HG02763 (cell line): Measurements from ENCODE around the gene CDH23.
"Not testable (repeated sequence)": the region's sequence is repeated elsewhere in the genome, so short reads cannot be mapped to it uniquely, and the experiment has no call there.

Experiments used
- ATAC-seq: cut with Tn5 transposase; IDR thresholded peaks from one replicate; pipeline ENCODE4 v1.9.1; 2021; ENCODE audit warnings: mild to moderate bottlenecking, moderate library complexity; ENCODE audit not compliant: unreplicated experiment

CDH23 gene

DNA sequence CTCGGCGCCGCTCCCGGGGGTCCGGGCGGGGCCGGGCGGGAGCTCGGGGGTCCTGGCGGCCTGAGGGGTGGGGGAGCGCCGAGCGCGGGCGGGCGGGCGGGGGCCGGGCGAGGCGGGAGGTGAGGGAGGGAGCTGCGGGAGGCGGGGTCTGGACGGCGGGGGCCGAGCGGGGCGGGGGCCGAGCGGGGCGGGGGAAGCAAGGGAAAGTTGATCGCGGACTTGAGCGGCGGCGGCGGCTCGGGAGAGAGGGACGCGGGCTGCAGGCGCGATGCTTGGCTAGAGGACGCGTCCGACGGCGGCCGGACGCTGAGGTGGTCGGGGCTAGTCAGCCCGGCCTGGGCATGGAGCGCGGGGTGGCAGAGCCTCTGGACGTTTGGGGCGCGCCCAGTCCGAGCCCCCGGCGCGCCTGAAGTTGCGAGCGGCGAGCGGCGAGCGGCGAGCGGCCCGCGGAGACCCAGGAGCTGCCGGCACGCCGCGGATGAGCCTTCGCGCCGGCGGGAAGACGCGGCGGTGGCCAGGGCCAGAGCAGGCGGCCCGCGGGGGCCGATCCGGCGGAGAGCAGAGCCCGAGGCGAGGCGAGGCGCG is at the start of gene CDH23:
Gene CDH23, plus strand, starts transcription at position 210 of the 585 bp plus-strand sequence. CDS start 42,912 bp downstream, outside the sequence.
- no peak for ATAC-seq

DNA sequence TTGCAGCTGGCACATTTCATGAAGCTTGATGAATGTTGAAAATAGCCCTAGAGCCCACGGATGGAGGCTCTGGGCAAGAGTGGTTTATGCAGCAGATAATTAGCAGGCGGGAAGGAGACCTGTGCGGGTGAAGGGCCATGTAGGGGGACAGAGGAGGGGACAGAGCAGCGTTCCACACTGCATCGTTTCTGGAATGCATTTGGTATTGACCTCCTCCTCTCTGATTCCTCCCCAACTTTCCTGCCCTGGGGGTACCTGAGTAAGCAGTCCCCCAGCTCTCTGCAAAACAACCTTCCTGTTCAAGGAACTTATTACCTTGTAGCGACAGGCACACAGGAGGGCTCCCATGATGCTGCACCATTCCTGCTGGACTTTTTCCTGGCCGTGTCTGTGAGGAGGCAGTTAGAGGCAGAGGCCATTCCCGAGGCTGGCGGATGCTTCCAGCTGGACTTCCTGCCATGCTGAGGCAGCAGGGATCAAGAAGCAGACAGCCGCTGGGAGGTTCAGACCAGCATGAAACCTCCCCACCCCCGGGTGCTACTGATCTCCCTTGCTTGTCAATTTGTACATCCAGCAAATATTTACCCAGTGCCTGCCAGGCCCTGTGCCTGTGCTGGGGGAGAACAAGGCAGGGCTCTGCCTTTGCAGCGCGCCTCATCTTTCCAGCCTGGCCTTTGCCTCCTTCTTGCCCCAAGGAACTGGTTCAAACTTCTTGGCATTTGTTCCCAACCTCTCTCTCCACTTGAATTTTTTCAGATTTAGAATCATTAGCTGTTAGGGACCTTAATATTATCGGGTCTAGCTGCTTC is 48.9 kb upstream of the CDH23 start:
- ATAC-seq: no peak

DNA sequence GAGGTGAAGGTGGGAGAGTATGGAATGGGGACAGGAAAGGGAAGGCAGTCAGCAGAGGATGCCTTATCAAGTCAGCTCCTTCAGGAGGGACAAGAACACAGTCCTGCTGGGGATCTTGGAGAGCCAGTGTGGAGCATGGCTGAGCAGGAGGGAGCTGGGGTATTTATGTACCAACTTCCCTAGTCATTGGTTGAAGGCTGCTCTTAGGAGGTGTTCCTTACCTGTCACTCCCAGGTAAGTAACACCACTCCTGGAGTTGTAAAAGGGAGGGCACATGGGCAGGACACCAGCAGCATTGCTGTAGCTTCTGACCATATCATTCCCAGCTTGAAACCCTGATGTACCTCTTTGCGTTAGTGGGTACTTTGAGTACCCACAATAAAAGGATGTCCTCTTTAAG is 47.9 kb upstream of the CDH23 start:
- ATAC-seq: no peak

DNA sequence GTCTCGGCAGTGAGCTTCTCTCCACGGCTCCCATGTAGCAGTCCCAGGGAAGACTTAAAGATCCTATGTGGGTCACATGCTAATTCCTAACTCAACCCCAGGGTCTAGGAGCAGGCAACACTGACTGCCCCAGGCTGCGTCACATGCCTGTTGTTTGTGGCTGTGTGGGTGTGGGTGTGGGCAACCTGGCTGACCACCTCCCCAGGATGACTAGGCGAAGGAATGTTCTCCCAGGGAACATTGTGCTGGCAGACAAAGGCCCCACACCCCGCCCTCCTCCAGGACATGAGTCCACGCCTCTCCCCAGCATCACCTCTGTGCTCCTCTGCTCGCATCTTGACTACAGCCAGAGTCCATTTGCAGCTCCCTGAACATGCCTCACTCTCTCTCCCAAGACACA is 47.3 kb upstream of the CDH23 start:
- no peak for ATAC-seq

DNA sequence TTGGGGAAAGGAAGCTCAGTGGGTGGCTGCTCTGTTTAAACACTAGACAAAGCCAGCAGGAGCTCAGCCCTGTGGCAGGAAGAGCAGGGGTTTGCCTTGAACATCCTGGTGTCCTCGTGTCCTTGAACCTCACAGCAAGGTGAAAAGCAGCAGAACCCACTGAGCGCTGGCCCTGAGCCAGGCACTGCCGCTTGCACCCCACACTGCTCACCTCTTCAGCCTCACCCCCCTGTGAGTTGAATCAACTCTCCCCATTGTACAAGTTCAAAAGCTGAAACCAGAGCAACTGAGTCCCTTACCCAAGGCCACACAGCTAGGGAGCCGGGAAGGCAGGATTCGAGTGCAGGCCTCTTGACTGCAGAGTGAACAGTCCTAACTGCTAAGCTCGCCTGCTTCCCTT is 45.6 kb upstream of the CDH23 start:
- ATAC-seq: no peak

DNA sequence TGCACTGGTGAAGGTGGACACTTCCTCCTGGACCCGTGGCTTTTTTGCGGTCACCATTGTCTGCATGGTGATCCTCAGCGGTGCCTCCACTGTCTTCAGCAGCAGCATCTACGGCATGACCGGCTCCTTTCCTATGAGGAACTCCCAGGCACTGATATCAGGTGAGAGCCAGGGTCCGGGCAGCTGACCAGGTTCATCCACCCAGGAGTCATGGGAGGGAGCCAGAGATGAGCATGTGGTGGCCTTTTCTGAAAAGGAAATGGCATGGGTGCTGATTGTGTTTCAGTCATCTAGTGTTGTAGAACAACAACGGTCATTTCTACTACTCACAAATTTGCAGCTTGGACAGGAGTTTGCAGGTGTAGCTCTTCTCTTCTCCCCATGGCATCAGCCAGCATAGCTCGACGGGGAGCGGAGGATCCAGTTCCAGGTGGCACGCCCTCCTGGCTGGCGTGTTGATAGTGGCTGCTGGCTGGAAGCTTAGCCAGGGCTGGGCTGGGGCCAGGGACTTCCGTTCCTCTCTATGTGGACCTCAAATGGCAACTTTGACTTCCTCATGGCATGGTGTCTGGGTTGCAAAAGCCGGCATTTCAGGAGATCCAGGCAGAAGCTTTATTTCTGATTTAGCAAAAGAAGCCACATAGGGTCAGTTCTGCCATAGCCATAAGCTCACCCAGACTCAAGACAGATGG is 44.9 kb upstream of the CDH23 start:
- no peak for ATAC-seq

DNA sequence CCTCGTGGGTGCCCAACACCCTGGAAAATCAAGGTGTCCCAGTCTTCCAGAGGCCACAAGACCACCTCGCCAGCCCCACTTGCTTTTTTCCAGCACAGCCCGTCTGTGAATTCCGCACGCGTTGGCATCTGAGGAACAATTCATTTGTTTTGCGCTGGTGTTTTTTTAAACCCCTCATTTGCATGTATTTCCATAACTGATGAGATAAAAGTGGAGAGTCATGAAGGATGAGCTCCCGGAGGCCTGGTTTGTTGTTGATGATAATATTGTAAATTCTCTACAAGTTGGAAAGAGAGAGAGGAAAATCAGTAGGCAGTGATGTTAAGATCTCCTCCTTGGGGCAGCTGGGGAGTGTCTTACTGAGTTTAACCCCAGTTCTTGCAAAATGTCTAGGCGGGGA is 43.1 kb upstream of the CDH23 start:
- no peak for ATAC-seq

DNA sequence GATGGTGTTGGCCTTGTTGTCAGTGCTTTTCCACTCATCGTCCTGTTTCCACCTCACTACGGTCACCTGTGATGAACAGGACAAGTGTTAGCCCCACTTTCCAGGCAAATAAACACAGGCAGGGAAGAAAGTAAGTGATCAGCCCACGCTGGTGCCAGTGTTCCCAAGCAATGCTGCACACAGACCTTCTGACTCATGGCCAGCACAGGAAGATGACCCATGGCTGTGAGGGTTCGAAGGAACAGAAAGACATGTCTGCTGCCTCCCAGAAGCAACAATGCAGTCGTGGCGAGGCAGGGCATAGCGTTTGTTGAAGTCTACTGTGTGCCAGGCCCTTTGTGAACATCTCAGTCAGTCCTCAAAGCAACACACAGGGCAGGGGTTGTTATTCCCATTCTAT is 41.9 kb upstream of the CDH23 start:
- ATAC-seq: no peak

DNA sequence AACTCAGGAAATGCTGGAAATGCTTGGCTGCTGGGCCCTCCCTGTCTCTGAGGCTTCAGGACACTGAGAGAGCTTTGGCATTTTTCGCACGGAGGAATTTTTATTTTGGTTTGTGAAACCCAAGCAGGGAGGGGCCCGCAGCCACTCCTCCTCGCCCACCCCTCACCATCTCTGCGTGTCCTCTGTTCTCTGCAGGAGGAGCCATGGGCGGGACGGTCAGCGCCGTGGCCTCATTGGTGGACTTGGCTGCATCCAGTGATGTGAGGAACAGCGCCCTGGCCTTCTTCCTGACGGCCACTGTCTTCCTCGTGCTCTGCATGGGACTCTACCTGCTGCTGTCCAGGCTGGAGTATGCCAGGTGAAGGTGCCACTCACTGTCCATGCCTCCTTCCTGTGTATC is 40.8 kb upstream of the CDH23 start:
- ATAC-seq: no peak

DNA sequence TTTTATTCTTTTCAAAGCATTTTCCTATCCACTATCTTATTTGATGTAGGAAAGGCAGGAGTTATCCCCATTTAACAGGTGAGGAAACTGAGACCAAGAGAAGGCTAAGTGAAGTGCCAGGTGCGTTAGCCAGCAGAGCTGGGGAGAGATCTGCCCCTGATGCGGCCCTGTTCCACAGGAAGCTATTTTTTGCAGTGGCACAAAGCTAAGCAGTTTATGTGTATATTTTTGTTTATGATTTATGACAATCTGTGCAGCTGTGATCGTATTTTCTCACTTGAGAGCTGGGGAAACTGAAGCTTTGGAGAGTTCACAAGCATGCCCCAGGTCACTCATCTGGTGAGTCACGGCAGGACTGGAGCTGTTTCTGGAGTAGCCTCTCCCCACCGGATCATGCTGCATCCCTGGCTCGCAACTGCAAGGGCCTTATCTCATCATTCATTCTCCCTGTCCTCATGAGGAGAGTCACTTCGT is 38.9 kb upstream of the CDH23 start:
- no peak for ATAC-seq

DNA sequence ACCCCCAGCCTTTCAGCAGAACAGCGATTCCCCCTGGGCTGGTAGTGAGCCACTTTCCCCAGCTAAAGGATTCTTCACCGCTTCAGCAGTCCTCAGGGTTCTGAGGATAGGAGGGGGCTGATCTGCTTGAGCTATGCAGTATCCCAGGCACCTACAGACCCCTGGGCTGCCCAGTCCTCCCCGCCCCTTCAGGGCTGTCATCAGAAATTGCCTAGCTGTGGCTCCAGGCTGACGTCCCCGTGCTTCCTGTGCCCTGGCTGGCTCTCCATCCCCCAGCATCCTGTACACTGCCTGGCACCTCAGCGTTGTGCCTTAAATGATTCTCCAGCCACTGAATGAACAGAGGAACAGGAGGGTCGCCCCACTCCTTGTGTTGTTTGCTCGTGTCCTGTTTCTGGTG is 38.4 kb upstream of the CDH23 start:
- no peak for ATAC-seq

DNA sequence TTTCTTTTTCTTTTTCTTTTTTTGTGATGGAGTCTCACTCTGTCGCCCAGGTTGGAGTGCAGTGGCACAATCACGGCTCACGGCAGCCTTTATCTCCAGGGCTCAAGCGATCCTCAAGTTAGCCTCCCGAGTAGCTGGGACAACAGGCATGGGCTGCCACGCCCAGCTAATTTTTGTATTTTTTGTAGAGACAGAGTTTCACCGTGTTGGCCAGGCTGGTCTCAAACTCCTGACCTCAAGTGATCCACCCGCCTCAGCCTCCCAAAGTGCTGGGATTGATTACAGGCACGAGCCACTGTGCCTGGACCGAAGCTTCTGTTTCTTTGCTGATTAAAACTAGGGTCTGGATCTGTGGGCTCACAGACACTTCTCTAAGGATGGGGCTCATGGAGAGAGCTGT is 37.8 kb upstream of the CDH23 start:
- not testable (repeated sequence) for ATAC-seq

DNA sequence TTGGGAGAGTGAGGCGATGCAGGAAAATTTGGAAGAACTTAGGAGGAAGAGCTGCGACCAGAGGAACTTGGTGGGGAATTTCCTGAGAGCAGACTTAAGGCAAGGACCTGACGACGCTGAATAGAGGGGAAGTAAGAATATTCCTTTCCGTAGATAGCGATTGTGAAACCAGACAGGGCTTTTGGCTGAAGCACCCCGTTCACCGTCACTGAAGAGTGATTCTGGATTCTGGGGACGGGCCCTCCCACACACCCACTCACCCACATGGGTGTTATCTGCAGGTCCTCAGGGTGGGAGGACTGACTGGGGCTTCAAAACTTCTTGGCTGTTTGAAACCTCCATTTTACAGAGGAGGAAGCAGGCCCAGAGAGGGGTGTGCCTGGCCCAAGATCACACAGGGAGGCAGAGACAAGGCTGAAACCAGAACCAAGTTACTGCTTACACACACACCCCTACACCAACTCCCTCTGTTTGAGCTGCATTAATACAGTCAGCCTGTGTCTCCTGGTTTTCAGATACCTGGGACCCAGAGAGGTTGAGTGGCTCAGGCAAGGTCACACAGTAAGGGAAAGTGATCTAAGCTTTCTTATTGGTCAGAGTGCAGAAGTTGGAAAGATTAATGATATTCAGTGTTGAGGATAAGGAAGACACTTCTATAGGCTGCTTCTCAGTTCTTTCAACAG is 37.2 kb upstream of the CDH23 start:
- peak; percentile 51 for ATAC-seq

DNA sequence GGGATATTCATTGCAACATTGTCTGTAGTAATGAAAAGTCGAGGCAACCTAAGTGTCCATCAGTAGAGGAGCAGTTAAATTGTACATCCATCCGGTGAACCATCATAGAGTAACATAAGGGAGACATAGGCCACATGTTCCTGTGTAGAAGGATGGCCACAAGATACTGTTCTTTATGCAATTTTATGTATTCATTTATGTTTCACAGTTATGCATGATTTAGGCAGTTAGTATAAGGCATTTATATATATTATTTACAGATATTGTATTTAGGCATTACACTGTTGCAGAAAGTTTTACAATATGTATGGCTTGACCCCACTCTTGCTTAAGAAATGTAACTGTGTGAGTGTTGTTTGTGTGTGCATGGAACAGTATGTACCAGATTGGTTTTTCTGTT is 36.0 kb upstream of the CDH23 start:
- no peak for ATAC-seq

DNA sequence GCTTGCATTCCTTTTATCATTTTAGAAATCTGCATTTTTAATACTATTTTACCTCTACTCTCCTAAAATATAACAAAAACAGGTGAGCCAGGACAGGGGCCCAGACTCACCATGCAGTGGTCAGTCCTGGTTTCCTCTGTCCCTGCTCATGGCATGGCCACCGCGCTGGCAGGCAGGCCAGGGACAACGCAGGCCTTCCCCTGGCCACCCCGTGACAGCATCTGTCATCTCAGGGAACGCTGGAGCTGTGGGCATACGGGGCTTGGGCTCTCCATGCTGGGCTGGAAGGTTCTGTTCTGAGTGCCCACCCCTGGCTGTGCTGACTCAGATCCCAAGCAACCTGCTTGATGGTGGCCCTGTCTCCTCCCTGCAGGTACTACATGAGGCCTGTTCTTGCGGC is 35.1 kb upstream of the CDH23 start:
- no peak for ATAC-seq

DNA sequence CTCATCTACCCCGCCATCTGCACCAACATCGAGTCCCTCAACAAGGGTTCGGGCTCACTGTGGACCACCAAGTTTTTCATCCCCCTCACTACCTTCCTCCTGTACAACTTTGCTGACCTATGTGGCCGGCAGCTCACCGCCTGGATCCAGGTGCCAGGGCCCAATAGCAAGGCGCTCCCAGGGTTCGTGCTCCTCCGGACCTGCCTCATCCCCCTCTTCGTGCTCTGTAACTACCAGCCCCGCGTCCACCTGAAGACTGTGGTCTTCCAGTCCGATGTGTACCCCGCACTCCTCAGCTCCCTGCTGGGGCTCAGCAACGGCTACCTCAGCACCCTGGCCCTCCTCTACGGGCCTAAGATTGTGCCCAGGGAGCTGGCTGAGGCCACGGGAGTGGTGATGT is 34.6 kb upstream of the CDH23 start:
- no peak for ATAC-seq

DNA sequence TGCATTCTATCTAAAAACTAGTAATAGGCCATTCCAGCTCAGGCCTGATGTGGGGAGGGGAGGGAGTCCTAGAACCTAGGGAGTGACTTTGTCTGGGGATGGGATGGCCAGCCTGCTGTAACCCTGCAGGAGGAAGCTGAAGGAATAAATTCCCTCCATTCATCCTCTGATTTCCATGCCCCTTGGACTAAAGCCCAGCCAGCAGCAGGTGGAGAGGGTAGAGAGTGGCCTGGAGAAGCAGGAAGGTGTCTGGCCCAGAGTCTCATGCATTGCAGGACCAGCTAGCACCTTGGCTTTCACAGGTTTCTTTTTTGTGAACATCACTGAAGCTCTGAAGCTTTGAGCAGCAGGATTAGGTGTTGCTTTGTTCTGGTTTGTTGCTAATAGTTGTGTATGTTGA is 32.8 kb upstream of the CDH23 start:
- no peak for ATAC-seq

DNA sequence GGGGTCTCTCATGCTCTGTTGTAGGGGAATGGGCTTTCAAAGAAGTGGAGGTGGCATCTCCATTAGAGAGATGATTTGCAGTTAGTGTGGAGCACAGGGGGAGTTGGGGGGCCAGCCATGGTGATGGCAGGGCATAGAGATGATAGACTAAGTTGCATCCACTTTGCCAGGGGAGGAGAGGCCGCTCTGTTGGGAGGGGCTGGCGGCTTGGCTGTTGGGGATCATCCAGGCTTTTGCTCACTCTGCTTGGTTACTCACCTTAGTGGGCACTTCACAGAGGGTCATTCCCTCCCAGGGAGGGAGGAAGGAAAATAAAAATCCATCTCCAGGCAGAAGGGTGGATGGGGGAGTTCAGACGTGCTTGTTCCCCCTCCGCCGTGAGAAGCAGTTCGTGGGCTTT is 31.4 kb upstream of the CDH23 start:
- ATAC-seq: no peak

DNA sequence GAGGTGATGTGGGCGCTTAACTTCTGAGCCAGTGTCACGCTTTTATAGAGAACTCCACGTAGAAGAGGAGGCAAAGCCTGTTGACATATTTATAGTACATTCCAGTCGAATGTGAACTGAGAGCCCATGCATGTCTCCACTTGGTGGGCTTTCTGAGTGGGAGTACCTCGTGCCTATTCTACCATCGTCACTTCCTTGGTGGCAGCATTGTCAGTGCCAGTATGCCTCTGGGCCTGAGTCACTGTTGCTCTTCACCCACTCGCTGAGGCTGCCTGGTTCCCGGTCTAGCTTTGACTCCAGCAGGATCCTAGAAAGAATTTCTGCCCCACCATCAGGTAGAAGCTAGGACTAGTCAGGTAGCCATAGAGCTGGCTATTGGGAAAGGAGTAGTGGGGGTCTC is 30.0 kb upstream of the CDH23 start:
- no peak for ATAC-seq

DNA sequence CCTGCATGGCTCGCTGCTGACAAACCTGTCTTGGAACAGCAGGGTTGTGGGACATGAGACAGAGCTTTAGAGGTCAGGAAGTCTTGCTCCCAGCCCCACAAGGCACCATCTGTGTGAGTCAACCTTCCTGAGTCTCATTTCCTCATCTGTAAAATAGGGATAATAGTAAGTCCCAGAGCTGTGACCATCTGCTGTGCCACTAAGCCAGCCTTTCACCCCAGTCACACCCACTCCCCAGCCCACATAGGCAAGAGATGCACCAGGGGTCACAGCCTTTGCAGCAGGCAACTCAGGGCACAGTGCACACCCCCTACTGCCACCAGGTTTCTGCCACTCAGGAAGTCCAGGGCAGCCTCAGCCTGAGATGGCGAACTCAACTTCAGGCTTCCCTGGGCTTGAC is 29.4 kb upstream of the CDH23 start:
- no peak for ATAC-seq

DNA sequence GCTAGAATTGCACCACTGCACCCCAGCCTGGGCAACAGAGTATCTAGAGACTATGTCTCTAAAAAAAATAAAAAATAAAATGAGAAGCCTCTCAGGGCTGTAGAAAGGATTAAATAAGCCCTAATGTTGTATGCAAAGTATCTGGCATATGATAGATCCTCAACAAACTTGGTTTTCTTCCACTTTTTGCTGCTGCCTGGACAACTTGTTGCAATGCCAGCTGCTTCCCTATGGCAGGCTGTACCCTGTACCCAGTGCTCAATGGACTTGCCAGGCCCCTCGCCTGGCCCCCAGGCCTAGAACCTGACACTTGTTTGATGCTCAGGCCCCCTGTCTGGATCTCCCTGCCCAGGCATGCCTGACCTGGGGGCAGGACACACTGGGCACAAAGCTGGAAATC is 28.5 kb upstream of the CDH23 start:
- no peak for ATAC-seq

DNA sequence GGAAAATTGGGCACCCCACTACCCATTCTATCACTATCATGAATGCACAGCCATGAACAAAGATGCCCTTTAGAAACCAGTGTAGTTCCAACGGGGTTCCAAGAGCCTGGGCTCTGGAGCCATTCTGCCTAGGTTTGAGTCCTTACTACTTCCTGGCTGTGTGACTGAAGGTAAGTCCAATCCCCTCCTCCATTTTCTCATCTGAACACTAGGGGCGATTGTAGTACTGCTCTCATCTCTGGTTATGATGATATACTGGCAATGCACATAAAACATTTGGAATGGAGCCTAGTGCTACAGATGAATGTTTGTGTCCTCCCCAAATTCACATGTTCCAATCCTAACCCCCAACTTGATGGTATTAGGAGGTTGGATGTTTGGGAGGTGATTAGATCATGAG is 28.1 kb upstream of the CDH23 start:
- ATAC-seq: no peak
